ENCODE data around the gene DGUOK.

Gene DGUOK

GRCh38 chr2:73979686-73980085 lies 53.0 kb downstream of the DGUOK start:
- no peak for DNase-seq (ENCODE audit: low read depth, low spot score)

- no peak for DNase-seq (ENCODE audit: low read depth, low spot score)
These were observed 53.9 kb downstream of the DGUOK start for GRCh38 chr2:73980566-73980965.

DNA sequence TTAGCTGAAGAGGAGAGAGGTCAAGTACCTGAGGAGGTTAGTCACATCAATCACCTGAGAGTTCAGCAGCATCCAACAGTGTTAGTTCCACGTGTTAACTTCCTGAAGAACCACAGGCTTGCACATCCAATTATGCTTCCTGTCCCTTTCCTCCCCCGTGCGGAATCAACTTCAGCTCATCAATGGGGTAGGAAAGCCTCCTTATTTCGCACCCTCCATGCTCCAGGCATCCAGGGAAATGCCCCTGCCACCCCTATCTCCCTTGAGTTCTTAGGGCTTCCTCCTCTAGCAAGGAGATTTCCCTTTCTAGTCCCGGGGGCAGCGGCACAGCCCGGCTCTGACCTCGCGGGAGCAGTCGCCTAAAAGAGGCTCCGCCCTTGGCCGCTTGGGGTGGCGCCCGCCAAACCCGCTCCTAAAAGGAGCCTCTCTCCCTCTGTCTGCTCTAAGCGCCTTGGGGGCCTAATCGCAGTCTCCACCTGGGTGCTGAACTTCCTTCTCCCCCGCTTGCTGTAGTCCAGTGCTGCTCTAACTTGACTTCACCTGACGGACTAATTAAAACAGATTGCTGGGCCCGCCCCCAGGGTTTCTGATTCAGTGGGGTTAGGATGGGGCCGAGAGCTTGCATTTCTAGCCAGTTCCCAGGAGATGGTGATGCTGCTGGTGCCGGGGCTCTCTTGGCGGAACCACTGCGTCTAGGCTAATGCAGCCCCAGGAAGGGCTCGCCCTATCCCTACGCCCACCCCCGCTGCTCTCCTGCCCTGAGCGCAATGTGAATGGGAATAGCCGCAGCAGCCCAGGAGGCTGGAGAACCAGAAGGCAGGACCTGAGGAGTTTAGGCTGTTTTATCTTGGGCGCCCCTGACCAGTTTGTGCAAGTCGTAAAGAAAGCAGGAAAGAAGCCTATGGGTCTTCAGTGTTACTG lies 54.7 kb downstream of the DGUOK start:
- DNase-seq (ENCODE audit: low read depth, low spot score): no peak

GRCh38 chr2:73982140-73982617 lies 55.5 kb downstream of the DGUOK start:
- DNase-seq (ENCODE audit: low read depth, low spot score): no peak

GRCh38 chr2:73983322-73984202 lies 56.9 kb downstream of the DGUOK start:
- no peak for DNase-seq (ENCODE audit: low read depth, low spot score)

DNA sequence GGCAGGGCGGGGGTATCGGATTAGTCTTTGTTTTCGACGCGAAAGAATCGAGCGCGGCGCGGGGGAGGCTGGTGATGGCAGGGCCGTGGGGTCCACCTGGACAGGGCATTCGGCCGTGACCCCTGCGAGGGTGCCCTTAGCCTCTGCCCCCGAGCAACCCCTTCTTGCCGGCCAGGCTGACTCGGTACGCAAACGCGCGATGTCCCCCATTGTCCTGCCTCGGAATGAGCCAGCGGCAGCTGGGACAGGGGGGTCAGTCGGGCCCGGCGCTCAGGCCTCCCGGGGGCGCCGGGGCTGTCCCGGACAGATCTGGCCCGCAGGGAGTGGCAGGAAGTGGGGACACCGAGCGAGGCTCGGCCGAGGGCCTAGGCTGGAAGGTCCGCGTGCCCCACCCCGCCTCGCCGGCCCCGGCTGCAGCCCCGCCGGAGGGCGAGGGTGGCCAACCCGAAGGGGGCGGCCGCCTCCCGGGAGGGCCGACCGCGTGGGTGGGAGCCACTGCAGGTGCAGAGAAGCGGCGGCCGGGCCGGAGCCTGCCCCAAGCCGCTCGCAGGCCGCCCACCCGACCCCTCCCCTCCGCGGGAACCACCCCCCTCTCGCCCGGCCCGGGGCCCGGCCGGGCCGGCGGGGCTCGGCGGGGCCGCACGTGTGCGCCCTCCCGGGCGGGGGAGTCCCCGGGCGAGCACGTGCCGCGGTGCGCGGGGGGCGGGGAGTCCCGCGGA lies 57.7 kb downstream of the DGUOK start, which contains the start of gene TET3:
Gene TET3 (plus strand): TSS at position 708 of the 719 bp plus-strand sequence. CDS start 1,494 bp downstream, outside the sequence.
- DNase-seq (ENCODE audit: low read depth, low spot score): no peak

DNA sequence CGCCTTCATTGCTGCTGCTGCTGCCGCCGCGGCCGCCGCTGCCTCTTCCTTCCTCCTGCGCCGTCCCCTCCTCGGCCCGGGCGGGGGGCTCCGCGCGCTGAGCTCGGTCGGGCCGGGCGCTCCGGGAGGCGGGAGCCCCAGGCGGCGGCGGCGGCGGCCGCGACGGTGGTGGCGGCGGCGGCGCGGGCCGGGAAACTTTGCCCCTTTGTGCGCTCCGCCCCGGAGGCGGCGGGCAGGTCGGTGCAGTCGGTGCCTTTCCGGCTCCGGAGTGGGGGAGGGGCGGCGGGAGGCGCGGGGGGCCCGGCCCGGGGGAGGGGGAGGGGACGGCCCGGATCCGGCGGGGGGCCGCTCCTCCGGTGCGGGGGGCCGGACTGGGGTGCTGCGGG lies 58.2 kb downstream of the DGUOK start:
- DNase-seq (ENCODE audit: low read depth, low spot score): no peak

DNA sequence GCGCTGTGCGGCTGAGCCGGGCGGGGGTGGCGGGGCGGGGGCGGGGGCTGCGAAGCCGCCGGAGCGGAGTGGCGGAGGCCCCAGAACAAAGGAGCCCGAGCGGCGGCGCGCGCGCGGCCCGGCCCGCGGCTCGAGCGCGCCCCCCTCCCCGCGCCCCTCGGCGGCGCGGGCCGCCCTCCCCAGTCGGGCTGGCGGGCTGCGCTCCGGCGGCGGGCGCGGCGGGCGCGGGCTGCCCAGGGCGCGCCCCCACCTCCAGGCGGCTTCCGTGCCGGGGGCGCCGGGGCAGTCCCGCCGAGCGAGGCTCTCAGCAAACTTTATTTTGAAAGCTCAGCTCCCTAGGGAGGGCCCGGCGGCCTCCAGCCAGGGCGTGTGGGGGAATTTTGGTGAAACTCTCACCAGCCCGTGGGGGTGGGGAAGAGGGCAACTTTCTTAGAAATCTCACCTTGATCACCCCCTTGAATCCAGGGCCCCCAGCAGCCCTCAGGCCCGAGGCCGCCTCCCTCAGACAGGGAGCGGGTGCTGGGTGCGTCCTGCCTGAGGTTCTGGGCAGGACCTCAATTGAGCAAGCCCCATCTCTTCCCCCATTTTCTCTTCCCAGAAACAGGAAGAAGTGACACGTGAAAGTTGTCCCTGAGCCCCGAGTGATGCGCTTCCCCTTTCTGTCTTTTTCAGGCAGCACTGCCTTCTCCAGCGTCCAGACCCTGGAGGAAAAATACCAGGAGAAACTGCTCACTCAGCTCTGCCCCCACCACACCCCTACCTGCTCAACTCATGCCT lies 58.8 kb downstream of the DGUOK start:
- DNase-seq (ENCODE audit: low read depth, low spot score): no peak

GRCh38 chr2:73986085-73986681 lies 59.5 kb downstream of the DGUOK start:
- no peak for DNase-seq (ENCODE audit: low read depth, low spot score)

GRCh38 chr2:73987109-73987947 lies 60.6 kb downstream of the DGUOK start:
- DNase-seq (ENCODE audit: low read depth, low spot score): no peak

- DNase-seq (ENCODE audit: low read depth, low spot score): no peak
These were observed 61.4 kb downstream of the DGUOK start for GRCh38 chr2:73987948-73988700.

GRCh38 chr2:73989972-73990371 lies 63.3 kb downstream of the DGUOK start:
- DNase-seq (ENCODE audit: low read depth, low spot score): no peak

DNA sequence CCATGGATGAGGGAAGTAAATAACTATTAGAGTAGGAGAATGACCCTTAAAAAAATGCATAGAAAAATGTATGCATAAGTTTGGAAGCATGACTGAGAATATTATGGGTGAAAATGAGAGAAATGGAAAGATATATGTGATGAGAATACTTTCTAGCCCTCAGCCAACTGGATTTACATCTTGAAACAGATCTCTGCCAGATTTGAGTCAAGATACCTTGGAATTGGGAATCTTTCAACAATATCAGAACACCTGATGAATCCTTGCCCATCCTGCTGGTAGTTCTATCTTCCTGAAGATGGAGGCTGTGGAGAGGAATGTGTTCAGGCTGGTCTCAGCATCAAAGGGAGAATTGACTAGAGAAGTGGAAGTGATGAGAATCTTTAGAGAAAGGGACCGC lies 63.9 kb downstream of the DGUOK start:
- no peak for DNase-seq (ENCODE audit: low read depth, low spot score)

DNA sequence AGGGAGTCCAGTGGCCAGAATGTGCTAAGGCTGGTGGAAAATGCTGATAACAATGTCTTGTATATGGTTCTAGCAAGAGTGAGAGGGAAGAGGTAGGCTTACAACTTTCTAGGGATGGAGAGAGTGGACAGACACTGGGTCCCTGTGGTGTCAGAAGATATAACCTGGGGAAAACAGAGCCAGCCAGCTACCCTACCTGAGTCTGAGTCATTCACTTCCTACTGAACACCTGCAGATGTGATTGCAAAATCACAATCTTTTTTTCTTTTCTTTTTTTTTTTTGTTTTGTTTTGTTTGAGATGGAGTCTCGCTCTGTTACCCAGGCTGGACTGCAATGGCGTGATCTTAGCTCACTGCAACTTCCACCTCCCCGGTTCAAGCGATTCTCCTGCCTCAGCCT lies 65.4 kb downstream of the DGUOK start:
- DNase-seq (ENCODE audit: low read depth, low spot score): no peak

GRCh38 chr2:73993376-73993775 lies 66.7 kb downstream of the DGUOK start:
- DNase-seq (ENCODE audit: low read depth, low spot score): no peak

- DNase-seq (ENCODE audit: low read depth, low spot score): no peak
These were observed 67.1 kb downstream of the DGUOK start for GRCh38 chr2:73993778-73994177.

- no peak for DNase-seq (ENCODE audit: low read depth, low spot score)
These were observed 67.6 kb downstream of the DGUOK start for GRCh38 chr2:73994178-73994831.

DNA sequence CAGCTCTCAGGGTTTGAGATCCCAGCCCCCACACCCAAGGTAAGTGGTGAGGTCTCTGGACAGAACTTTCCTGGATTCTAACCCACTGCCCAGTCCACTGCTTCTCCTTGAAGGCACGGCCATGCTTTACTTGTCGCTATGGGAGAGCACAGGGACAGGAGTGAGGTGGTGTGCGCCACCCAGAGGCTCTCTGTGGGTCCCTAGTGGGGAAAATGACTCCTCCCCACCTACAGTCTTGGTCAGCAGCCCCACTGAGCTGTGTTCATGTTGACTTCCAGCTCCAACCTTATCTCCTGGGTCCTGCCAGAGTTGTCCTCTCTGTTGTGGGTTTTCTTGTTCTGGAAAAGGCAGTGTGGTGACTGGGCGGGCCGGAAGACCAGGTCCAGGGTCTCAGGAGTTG lies 69.1 kb downstream of the DGUOK start:
- DNase-seq (ENCODE audit: low read depth, low spot score): no peak
